Renal cortical epithelial cell (primary cell): ENCODE data around the gene CLDN9. TPM values are rescaled to one million over a fixed set of nuclear protein-coding genes. Genes with fewer than 3 reads are reported as not detected.
A peak's percentile ranks its signal among the peaks of the same experiment; 100 is the strongest.

Experiments
- DNase-seq: peaks from one replicate; pipeline ENCODE4 v3.0.0-alpha.2; 2011; ENCODE audit warnings: low read depth
- total RNA-seq: library from RNA; depleted of rRNA; stranded (reverse); fragments of >200 nt; gene quantifications from 2 replicates; pipeline ENCODE4 v1.2.3, GENCODE V29; 2014

CLDN9 gene
- total RNA-seq, 1 donor from 2014 or later, result 0.20 TPM

DNA sequence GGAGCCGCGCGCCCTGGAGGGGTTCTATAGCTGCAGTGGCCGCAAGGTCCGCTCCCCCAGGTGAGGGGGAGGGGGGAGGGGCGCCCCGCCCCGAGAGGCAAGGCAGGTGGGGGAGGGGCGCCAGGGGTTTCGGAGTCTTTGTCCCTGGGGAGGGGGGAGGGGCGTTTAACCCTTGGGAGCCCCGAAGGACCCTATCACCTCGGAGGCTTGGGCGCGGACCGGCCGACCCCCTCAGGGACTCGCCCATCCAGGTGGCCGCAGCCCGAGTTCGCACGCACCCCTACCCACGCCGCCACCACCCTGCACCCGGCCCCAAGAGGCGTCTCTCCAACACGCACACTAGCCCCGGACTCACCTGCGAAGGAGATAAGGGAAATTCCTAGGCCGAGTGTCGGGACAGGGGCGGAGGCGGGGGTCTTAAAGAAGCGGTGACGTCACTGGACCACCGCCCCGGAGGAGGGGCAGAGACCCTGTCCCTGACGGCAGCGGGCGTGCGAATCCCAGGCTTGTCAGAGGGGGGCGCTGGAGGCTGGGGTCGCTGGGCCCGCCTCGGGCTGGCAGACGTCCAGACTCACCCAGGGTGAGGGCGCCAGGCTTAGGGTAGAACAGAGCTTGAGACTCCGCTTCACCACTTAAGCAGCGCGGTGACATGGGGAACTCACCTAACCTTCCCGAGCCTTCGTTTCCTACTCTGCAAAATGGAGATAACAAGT is 5.2 kb downstream of the CLDN9 start, which contains the start of gene CLDN6:
TSS of gene CLDN6 (minus strand) at position 390 of the 713 bp plus-strand sequence. CDS start 2,162 bp downstream, outside the sequence.
- DNase-seq, result no peak

DNA sequence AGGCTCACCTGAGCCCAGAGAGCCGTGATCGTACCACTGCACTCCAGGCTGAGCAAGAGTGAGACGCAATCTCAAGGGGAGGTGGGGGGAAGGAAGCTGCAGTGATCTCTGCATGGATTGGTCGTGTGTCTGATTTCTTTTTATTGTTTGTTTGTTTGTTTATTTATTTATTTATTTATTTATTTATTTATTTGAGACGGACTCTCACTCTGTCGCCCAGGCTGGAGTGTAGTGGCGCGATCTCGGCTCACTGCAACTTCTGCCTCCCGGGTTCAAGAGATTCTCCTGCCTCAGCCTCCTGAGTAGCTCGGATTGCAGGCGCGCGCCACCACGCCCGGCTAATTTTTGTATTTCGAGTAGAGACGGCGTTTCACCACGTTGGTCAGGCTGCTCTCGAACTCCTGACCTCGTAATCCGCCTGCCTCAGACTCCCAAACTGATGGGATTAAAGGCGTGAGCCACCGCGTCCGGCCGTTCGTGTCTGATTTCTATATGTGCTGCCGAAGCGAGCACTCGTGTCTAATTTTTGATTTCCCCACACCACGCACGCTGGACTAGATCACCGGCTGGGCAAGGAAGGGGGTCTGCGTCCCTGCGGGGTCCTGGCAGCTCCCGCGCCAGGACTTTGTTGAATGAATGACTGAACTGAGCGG is 7.0 kb downstream of the CLDN9 start:
- DNase-seq, result no peak

DNA sequence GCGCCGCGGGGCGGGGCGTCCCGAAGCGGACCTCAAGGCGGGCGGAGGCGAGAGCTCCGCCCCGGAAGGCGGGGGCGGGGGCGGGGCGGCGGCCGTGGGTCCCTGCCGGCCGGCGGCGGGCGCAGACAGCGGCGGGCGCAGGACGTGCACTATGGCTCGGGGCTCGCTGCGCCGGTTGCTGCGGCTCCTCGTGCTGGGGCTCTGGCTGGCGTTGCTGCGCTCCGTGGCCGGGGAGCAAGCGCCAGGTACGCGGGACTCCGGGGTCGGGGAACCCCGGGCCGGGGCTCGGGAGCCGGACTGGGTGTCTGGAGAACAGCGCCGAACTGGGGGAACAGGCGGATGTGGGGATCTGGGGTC is 7.5 kb downstream of the CLDN9 start, which contains the start of gene TNFRSF12A:
TSS of gene TNFRSF12A (plus strand) at position 122 of the 357 bp plus-strand sequence. CDS start at position 152, 30 bp downstream.
- DNase-seq, result peak; percentile 36

DNA sequence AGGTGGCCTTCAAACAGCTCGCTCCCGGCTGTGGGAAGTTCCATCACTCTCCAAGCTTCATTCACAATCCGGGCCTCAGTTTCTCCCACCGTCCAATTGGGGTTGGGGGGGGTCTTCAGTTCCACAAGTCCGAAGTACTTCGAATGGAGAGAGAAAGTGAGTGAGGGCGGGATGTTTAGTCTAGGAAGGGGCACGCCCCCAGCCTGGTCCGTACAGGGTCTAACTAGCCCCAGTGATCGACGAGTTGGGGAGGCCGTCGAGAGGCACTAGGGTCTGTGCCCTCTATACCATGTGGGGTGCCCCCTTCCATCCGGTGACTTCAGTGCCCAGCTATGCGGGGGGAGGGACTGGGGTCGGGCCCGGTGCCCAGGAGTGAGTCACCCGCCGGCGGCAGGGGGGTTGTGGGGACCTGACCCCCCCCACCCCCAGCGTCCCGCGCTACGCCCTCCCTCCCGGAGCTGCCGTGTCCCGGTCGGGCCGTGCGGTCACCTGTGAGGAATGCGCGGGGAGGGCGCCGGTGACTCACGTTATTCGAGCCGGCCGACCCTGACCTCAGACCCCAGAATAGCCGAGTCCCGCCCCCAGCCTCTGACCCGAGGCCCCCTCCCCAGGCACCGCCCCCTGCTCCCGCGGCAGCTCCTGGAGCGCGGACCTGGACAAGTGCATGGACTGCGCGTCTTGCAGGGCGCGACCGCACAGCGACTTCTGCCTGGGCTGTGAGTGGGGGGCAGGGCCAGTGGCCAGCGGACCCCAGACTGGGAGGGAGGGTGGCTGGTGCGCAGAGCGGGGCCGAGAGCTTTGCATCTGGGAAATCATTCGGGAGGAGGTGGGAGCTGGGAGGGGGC is 8.1 kb downstream of the CLDN9 start:
- DNase-seq, result peak; percentile 66

DNA sequence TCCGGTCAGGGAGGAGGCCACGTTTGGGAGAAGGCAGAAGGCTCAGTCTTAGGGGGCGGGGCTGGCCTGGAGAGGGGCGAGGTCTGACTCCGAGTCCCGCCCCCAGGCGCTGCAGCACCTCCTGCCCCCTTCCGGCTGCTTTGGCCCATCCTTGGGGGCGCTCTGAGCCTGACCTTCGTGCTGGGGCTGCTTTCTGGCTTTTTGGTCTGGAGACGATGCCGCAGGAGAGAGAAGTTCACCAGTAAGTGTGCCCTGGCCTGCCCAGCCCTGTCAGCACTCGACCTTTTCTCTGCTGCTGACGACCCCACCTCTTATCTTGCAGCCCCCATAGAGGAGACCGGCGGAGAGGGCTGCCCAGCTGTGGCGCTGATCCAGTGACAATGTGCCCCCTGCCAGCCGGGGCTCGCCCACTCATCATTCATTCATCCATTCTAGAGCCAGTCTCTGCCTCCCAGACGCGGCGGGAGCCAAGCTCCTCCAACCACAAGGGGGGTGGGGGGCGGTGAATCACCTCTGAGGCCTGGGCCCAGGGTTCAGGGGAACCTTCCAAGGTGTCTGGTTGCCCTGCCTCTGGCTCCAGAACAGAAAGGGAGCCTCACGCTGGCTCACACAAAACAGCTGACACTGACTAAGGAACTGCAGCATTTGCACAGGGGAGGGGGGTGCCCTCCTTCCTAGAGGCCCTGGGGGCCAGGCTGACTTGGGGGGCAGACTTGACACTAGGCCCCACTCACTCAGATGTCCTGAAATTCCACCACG is 8.9 kb downstream of the CLDN9 start:
- peak; percentile 93 for DNase-seq

DNA sequence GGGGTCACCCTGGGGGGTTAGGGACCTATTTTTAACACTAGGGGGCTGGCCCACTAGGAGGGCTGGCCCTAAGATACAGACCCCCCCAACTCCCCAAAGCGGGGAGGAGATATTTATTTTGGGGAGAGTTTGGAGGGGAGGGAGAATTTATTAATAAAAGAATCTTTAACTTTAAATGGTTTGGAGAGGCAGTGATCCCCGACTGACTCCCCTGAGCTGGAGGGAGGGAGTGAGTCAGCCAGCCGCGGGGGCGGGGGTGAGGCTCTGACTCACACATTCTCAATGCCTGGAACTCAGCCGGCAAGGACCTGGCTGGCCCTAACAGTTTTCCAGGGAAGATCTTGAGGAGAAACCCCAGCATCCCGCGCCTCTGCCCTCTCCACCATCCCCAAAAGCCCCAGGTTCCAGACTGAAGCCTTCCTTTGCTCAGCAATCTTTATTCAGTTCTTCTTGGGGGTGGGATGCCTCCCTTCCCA is 9.5 kb downstream of the CLDN9 start:
- peak; percentile 92 for DNase-seq

DNA sequence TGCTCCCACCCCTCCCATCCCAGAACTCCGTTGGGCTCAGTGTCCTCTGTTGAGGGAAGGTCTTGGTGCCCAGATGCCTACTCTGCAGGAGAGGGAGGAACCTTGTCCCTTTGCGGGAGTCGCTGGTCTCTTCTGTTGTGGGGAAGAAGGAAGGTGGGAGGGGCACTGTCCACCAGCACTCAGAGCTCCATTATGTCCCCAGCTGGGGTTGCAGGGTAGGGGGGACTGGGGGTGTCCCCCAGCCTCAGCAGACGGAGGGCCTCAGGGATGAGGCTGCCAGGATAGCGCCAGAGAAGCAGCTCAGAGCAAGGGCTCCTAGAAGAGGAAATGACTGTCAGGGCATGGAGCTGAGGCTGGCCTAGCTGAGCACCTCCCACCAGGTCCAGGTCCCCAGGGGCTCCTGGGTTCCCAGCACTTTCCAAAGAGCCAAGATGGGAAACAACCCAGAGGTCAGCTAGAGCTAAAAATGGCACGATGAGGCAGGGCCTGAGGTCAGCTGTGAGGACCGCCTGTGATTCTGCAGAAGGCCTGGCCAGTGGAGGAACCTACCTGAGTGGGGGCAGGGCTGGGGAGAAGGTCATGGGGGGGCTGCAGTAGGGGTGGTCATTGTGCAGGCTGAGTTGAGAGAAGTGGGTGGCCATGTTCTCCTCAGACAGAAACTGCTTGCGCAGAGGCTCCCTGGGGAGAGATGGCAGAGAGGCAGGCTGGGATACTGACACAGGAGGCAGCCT is 10.1 kb downstream of the CLDN9 start:
- no peak for DNase-seq

DNA sequence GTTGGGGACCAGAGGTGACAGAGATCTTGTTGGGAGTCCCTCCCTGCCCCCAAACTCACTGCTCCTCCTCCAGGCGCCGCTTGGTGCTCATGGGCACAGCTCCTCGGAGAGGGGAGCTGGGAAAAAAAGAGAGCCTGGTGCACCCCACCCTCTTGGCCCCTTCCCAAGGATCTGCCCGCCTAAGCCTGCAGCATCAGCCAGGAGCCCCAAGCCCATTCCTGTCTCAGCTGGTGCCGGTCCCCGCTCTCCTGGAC is 10.6 kb downstream of the CLDN9 start:
- DNase-seq, result peak; percentile 64

DNA sequence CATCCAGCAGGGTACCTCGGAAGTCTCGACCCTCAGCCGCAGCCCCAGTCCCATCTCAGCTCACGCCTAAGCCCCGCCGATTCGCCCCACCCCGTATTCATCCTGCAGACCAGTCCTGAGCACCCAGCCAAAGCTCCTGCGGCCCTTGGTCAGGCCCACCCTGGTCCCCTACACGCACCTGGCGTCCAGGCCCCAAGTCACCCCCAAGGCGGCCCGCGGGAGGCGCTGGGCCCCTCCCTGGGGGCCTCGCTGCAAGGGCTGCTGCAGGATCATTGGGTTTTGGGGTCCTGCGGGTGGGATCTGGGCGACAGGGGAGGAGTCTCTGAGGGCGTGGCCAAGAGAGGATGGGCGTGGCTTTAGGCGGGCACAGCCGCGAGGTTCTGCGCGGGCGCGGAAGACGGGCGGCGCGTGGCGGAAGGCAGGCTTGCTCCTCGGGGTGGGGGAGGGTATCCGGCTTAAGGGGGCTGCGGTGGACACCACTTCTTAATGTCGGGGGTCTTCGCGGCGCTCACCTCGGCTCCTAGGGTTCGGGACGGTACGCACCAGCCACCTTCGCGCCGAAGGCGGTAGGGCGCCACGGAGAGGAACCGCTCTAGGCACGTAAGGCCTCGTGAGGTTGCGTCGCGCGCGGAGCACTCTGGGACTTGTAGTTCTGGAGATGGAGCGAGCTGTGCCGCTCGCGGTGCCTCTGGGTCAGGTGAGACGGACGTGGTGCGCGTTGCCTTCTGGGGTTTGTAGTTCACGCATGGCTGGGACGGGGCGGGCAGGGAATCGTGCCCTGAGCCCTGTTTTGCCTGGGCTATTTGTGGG is 11.2 kb downstream of the CLDN9 start, which contains the start of the genes HCFC1R1 and THOC6:
TSS of gene HCFC1R1 (minus strand) at position 274 of the 810 bp plus-strand sequence. CDS start at position 273, 1 bp downstream.
TSS of gene THOC6 (plus strand) at position 367 of the 810 bp plus-strand sequence. CDS start at position 659, 292 bp downstream.
- DNase-seq, result peak; percentile 95

DNA sequence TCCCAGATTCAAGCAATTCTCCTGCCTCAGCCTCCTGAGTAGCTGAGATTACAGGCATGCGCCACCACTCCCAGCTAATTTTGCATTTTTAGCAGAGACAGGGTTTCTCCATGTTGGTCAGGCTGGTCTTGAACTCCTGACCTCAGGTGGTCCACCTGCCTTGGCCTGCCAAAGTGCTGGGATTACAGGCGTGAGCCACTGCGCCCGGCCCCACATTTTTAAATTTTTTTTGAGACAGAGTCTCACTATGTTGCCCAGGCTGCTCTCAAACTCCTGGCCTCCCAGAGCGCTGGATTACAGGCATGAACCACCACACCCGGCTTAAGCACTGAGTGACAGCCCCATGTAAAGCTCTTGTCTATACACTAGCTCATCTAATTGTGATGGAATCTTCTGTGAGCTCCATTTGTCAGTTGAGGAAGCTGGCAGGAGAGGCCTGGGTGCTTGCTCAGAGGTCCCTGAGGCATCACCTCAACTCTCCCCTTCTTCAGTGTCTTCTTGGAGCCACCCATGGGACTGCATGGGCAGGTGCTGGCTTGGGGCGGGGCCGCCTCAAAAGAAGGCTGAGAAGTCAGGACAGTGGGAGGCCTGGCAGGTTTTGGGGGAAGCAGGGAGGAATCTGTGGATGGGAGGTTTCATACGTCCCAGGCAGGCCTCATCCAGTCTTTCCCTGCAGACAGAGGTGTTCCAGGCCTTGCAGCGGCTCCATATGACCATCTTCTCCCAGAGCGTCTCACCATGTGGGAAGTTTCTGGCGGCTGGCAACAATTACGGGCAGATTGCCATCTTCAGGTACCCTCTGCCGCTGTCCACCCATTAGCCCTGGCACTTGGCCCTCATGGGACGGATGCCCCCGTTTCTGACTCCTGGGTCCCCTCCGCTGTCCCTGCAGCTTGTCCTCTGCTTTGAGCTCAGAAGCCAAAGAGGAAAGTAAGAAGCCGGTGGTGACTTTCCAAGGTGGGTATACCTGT is 12.6 kb downstream of the CLDN9 start:
- DNase-seq, result no peak

DNA sequence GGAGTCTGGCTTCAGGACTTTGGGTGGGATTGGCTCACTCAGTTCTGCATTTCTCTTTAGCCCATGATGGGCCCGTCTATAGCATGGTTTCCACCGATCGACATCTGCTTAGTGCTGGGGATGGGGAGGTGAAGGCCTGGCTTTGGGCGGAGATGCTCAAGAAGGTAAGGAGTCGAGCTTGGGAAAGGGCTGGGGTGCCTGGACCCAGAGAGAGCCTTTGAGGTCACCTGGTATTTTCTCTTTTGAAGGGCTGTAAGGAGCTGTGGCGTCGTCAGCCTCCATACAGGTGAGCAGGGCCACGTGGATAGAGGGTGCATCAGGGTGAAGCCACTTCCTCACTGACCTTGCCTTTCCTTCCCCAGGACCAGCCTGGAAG is 13.3 kb downstream of the CLDN9 start:
- DNase-seq, result no peak

DNA sequence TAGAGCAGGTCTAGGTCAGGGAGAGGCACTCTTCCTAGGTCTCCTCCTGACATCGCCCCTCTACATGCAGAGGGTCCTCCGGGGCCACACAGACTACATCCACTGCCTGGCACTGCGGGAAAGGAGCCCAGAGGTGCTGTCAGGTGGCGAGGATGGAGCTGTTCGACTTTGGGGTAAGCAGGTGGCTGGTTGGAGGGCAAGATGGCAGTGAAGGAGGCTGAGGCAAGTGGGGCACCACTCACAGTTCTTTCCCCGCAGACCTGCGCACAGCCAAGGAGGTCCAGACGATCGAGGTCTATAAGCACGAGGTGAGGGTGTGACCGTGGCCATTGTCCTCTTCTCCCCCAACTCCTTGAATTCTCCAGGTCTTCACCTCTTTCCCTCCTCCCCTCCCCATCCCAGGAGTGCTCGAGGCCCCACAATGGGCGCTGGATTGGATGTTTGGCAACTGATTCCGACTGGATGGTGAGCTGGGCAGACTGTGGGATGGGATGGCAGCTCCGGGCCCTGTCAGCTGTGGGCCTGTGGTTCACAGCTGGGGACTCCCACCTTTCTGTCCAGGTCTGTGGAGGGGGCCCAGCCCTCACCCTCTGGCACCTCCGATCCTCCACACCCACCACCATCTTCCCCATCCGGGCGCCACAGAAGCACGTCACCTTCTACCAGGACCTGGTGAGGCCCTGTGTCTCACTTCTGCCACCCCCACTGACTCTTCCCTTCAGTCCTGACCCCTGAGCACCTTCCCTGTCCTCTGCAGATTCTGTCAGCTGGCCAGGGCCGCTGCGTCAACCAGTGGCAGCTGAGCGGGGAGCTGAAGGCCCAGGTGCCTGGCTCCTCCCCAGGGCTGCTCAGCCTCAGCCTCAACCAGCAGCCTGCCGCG is 14.1 kb downstream of the CLDN9 start:
- no peak for DNase-seq

DNA sequence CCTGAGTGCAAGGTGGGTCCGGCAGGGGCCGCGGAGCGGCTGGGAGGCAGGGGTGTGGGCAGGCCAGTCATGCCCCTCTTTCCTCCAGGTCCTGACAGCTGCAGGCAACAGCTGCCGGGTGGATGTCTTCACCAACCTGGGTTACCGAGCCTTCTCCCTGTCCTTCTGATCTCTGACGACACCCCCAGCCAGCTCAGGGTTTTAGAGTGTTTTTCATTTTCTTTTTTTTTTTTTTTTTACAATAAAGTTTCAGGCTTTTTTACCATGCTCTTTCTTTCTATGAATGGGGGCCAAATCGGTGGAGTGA is 14.7 kb downstream of the CLDN9 start:
- no peak for DNase-seq

DNA sequence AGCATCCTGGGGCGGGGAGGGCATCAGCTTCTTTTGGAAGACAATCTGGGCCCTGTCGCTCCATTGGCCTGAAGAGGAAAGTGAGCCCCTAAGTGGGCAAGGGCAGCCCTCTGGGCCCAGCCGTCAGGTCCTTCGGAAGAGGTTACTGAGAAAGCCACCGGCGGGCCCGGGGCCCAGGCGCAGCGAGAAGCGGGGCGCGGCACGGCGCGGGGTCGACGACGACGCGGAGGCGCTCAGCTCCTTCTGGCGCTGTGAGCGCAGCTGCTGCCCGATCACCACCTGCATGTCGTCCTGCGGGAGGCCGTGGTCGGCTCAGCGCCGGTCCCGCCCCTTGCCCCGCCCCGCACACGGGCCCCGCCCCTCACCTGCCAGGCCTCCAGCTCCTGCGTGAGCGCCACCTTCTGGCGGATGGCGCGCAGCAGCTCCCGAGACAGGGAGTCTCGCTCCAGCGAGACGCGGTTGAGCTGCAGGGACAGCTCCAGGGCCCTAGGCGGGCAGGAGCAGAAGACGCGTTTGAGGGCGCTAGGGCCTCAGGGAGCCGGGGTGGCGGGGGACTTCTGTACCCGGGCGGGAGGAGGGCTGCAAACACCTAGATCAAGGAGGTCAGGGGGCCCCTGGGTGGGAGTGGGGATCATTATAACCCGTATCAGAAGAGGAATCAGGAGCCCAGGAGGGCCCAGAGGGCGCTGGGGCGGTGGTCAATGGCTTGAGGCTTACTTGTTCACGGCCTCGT is 15.4 kb downstream of the CLDN9 start:
- DNase-seq, result peak; percentile 52

DNA sequence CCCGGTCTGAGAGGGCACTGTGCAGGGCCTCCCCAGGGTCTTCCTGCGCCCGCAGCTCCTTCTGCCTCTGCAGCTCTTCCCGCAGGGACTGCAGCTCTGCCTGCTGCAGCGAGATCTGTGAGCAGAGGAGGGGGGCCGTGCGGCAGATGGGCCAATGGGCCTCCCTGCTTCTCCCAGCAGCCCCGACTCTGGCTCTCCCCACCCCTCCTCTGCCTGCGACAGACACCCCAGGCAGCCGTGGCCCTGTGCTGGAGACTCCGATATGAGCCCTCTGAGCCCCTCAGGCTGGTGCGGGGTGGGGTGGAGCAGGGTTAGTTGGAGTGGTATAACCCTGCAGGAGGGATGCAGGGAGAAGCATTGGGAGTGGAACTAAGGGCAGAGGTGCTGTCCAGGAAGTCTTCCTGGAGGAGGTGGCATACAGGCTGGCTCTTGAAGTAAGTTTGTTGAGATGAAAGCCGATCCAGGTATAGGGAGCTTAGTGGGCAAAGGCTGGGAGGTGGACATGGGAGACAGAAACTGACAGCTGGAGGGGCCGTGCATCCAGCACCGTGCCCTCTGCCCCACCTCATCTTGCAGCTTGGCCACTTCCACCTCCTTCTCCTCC is 16.1 kb downstream of the CLDN9 start:
- DNase-seq, result no peak

DNA sequence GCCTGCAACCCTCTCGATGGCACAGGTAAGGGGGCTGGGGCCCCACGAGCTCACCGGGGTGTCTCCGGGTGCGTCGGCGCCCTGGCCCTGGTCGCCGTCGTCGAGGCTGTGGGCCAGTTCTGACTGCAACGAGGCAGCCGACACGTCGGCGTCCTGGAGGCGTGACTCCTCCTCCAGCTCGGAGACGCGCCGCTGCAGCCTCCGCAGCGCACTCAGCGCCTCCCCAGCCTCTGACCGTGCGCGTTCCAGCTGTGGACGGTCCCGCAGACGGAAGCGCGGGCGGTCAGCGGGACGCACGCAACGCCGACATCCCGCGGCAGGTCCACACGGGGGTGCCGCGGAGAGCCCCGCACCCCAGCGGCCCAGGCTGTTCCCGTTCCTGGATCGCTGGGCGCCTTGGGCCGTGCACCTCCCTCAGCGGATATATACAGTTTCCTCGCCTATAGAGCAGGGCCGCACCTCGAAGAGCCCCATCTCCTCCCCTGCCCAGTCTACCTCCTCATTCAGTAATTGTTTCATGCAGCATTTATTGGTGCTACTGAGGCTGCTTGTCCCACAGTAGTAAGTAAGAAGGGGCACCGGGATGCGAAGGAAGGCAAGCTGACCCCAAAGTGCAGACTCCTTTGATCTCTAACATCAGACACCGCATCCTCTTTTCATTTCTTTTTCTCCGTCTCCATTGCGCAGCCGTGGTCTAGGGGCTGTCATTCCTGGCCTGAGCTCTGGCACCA is 16.9 kb downstream of the CLDN9 start:
- no peak for DNase-seq
